WERI-Rb-1 (cell line): ENCODE data around the gene HS1BP3.

ENCODE experiments used
- DNase-seq: peaks from one replicate; pipeline ENCODE4 v3.0.0-alpha.2; 2020
- H3K27ac ChIP-seq: fragments of 250-450 bp; sonication (Bioruptor Pico); 2 replicates; pipeline ENCODE4 v1.5.1; 2020; ENCODE audit warnings: mild to moderate bottlenecking, moderate library complexity
- H3K27me3 ChIP-seq: fragments of 250-450 bp; sonication (Bioruptor Pico); 2 replicates; pipeline ENCODE4 v1.5.1; 2021; ENCODE audit warnings: mild to moderate bottlenecking, low read depth, moderate library complexity; ENCODE audit not compliant: insufficient read depth, severe bottlenecking
- H3K36me3 ChIP-seq: fragments of 250-450 bp; sonication (Bioruptor Pico); 2 replicates; pipeline ENCODE4 v1.5.1; 2020; ENCODE audit warnings: mild to moderate bottlenecking, moderate library complexity
- H3K4me3 ChIP-seq: 2 replicates; pipeline ENCODE4 v1.5.1; 2011; ENCODE audit warnings: low read depth, mild to moderate bottlenecking, control low read depth, low read length
- H3K9me3 ChIP-seq: fragments of 250-450 bp; sonication (Bioruptor Pico); 2 replicates; pipeline ENCODE4 v1.5.1; 2021; ENCODE audit warnings: mild to moderate bottlenecking, moderate library complexity; ENCODE audit not compliant: severe bottlenecking
- TF ChIP-seq, protein P1 (sequence below): IDR thresholded peaks from 2 replicates; pipeline ENCODE4 v1.5.1; 2011; ENCODE audit warnings: low read depth, mild to moderate bottlenecking, control low read depth, inconsistent platforms, low read length

HS1BP3 gene

GRCh38 chr2:20682167-20682920 is 31.4 kb upstream of the HS1BP3 start:
- TF ChIP-seq, protein P1, sequence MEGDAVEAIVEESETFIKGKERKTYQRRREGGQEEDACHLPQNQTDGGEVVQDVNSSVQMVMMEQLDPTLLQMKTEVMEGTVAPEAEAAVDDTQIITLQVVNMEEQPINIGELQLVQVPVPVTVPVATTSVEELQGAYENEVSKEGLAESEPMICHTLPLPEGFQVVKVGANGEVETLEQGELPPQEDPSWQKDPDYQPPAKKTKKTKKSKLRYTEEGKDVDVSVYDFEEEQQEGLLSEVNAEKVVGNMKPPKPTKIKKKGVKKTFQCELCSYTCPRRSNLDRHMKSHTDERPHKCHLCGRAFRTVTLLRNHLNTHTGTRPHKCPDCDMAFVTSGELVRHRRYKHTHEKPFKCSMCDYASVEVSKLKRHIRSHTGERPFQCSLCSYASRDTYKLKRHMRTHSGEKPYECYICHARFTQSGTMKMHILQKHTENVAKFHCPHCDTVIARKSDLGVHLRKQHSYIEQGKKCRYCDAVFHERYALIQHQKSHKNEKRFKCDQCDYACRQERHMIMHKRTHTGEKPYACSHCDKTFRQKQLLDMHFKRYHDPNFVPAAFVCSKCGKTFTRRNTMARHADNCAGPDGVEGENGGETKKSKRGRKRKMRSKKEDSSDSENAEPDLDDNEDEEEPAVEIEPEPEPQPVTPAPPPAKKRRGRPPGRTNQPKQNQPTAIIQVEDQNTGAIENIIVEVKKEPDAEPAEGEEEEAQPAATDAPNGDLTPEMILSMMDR: peak; percentile 80
- Histone ChIP-seq H3K4me3 (no peak overlapping the region), H3K9me3 (no peaks in the 10 kb centered on the region), H3K27me3 (no peaks in the 10 kb centered on the region), H3K27ac (no peak overlapping the region), H3K36me3 (peaks cover 5% of the 10 kb centered on the region; the same call in 1 of the 2 replicates)
- DNase-seq: peak; percentile 53

GRCh38 chr2:20680744-20681375 is 30.0 kb upstream of the HS1BP3 start:
- H3K4me3 ChIP-seq: no peak overlapping the region
- TF ChIP-seq, protein P1: no peak
- no peak overlapping the region for H3K27ac ChIP-seq
- DNase-seq: no peak
- H3K27me3 ChIP-seq: no peaks in the 10 kb centered on the region
- H3K36me3 ChIP-seq: no peaks in the 10 kb centered on the region
- no peaks in the 10 kb centered on the region for H3K9me3 ChIP-seq

GRCh38 chr2:20678780-20679179 is 27.9 kb upstream of the HS1BP3 start:
- TF ChIP-seq, protein P1: no peak
- Histone ChIP-seq H3K9me3 (no peaks in the 10 kb centered on the region), H3K36me3 (no peaks in the 10 kb centered on the region), H3K27ac (no peak overlapping the region), H3K4me3 (no peak overlapping the region), H3K27me3 (no peaks in the 10 kb centered on the region)
- no peak for DNase-seq

GRCh38 chr2:20678086-20678395 is 27.1 kb upstream of the HS1BP3 start:
- no peaks in the 10 kb centered on the region for H3K9me3 ChIP-seq
- H3K36me3 ChIP-seq: no peaks in the 10 kb centered on the region
- no peak for DNase-seq
- TF ChIP-seq, protein P1: no peak
- no peak overlapping the region for H3K27ac ChIP-seq
- no peak overlapping the region for H3K4me3 ChIP-seq
- H3K27me3 ChIP-seq: no peaks in the 10 kb centered on the region

DNA sequence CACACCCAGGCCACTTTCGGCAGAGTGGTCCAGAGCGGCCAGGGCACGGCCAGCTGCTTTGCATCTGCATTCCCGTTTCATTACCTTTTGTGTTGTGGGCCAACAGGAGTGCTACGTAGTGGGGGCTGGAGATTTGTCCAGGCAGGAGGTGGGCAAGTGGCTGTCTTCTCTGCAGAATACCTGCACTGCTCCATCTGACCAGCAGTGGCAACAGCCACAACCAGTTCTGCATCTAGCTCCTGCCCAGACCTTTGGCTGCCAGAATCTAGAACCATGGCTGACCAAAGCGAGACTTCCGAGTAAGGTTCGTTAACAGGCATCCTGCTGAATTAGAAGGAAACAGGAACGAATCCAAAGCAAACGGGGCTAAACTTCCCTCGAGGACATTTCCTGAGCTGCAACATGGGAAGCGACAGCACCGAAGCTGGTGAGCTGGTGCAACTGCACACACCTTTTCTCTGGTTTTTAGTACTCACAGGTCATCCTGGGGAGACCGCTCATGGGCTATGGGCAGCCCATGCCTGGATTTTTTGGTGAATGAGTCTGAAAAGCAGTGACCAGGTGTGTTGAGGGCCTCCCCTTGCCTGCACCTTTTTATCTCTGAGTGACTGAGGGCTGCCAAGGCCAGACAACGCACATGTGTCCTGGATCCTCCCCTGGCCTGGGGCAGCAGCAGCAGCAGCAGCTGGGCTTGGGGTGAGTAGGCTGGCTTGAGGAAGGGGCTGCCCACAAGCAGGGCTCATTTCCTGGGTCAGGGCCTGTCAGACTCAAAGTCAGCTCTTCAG is 26.6 kb upstream of the HS1BP3 start:
- DNase-seq: no peak
- TF ChIP-seq, protein P1: peak; percentile 61
- Histone ChIP-seq H3K4me3 (no peak overlapping the region), H3K27me3 (peaks cover under 1% of the 10 kb centered on the region), H3K9me3 (no peaks in the 10 kb centered on the region), H3K36me3 (no peaks in the 10 kb centered on the region), H3K27ac (no peak overlapping the region)
